NCI-H2081 (cell line): ENCODE results near the gene NKAIN2.
A peak's percentile ranks its signal among the peaks of the same experiment; 100 is the strongest.

ENCODE experiments used
- DNase-seq, 2 experiments: peaks; one replicate each; lab custom pipeline; 2025; lab: John Stamatoyannopoulos, UW

The NKAIN2 gene

GRCh38 chr6:124758663-124759062 is 955.0 kb downstream of the NKAIN2 start:
- no peak for DNase-seq

GRCh38 chr6:124765280-124765679 is 961.6 kb downstream of the NKAIN2 start:
- DNase-seq: no peak

DNA sequence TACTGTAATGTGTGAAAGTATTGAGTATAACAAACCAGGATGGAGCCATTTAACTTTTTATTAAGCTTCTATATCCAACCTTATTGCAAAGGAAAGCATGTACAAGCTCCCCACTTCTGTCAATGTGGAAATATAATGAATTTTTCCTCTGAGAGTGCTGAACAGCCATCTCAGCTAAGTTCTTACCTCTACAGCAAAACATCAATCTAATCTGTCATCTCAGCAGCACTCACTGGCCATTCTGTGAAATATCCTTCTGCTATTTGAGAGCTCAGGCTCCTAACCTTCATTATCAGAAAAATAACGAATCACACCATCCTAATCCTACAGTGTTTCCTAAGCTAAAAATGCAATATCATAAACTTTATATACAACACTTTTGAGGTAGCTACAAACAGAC is 964.6 kb downstream of the NKAIN2 start:
- DNase-seq: no peak

GRCh38 chr6:124769811-124770544 is 966.3 kb downstream of the NKAIN2 start:
- DNase-seq: peak in 1 of 2 experiments; percentile 36

GRCh38 chr6:124770784-124771183 is 967.1 kb downstream of the NKAIN2 start:
- no peak for DNase-seq

GRCh38 chr6:124772733-124773319 is 969.2 kb downstream of the NKAIN2 start:
- DNase-seq: no peak

GRCh38 chr6:124775121-124775520 is 971.5 kb downstream of the NKAIN2 start:
- no peak for DNase-seq

DNA sequence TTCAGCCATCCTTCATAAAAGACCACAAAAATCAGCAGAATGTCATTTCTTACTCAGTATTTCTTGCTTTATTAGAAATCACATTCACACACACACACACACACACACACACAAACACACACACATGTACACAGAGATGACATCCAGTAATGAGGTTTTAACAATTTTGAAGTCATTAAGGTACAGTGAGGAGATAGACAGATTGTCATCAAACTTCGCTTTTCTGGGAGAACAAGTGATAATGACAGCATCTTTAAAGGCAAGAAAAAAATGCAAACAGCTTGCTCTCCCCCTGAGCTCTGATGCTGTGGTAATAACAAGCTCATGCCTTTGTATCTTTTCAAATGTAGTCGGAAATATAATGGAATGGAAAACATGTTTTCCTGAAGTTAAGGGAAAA is 974.2 kb downstream of the NKAIN2 start:
- no peak for DNase-seq

- no peak for DNase-seq
Observed at GRCh38 chr6:124780623-124781022, 977.0 kb downstream of the NKAIN2 start.

DNA sequence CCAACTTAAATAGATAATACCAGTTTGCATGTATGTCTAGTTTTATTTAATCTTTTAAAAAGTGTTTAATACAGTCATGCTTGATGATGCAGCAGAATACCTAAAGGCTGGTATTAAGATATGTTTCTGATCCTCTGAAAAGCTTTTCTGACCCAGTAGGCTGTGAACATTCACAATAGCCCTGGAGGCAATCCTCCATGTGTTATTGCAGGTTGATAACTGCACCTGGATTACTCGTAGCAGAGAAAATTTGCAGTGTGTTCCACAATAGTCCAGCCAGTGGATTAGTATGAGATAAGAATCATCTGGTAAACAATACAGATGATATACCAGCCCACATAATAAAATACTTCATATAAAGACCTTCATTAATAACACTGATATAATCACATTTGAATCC is 979.7 kb downstream of the NKAIN2 start:
- peak in 1 of 2 experiments; percentile 13 for DNase-seq

- no peak for DNase-seq
Observed at GRCh38 chr6:124791156-124791555, 987.5 kb downstream of the NKAIN2 start.

- DNase-seq: peak in 1 of 2 experiments; percentile 34
Observed at GRCh38 chr6:124792386-124792785, 988.7 kb downstream of the NKAIN2 start.

GRCh38 chr6:124793398-124793797 is 989.7 kb downstream of the NKAIN2 start:
- DNase-seq: peak in 1 of 2 experiments; percentile 17

GRCh38 chr6:124795643-124796463 is 992.2 kb downstream of the NKAIN2 start:
- peak; percentile 32 to 72 for DNase-seq

- DNase-seq: peak in 1 of 2 experiments; percentile 23
Observed at GRCh38 chr6:124796464-124796970, 992.9 kb downstream of the NKAIN2 start.

GRCh38 chr6:124797224-124797623 is 993.6 kb downstream of the NKAIN2 start:
- DNase-seq: no peak

DNA sequence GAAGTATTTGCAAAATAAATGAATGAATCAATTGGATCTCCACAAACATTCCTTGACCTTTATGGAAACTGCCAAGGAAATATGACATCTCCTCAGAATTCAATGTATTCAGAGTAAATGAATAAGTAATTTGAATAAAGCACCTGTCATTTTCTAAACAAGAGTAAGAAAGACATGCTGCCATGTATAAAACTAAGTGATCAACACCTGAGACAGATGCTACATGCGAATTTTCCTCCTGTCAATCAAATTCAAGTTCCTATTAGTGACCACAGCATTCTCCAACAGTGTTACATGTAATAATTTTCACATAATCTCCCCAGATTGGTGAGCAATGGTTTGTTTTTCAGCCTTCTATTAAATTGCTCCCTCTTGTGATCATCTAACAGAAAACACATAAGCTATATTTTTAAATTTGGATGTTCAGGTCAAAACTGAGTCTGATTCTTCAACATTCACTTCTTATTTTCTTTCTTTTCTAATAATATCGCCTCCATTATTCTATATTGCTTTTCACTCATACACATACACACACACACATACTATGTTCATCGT is 995.4 kb downstream of the NKAIN2 start:
- DNase-seq: no peak

GRCh38 chr6:124799638-124800037 is 996.0 kb downstream of the NKAIN2 start:
- DNase-seq: no peak

DNA sequence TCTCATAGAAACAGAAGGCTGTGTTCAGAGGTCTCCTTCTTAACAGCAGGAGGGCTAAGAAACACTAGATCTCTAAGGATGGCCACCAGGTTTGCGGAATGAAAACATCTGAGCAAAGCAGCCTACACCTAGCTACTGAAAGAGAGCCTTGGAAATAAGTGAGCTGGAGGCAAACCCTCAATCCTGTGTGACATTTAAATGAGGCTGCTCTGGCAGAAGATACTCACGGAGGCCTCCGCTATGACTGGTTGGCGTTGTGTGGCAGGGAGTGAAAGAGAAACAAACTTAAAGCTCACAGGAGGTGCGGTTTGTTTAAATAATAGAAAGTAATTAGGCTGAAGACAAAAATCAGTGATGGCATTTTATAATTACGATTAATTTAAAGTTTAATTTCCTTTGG is 996.6 kb downstream of the NKAIN2 start:
- DNase-seq: no peak

DNA sequence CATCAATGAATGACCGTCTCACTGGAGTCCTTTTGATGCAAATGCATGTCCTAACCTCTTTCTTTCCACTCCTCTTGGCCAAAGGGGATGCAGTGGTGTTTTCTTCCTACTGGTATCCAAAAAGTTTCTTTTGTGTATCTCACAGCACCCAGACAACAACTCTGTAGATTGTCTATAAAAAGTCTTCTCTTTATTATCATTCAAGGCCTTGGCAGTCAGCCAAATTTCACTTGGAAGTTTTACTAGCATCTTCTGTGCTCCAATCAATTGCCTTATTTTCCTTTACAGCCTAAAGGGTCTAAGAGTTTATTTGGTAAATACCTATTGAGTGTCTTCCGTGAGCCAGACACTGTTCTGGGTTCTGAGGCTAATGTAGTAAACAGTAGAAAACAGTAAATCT is 1008.4 kb downstream of the NKAIN2 start:
- no peak for DNase-seq

DNA sequence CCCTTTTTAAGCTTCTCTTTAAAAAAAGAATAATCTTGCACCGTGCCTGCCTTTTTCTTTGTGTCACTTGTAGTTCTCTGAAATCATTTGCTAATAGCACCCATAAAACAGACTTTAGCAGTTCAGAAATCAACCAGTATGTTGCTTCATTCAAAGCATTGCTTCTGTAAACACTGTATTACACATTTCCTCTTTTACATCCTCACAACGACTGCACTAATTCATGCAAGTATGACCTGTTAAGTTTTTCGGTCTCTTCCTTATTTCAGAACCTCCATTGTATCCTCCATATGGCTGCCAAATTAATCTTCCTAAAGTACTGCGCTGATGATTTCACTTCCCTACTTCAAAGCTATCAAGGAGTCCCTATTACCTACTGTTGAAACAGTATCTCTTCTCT is 1015.7 kb downstream of the NKAIN2 start:
- no peak for DNase-seq

- no peak for DNase-seq
Observed at GRCh38 chr6:124822204-124822613, 1018.5 kb downstream of the NKAIN2 start.
